ENCODE measurements around the gene PLEKHG5. TPM values are rescaled to one million over a fixed set of nuclear protein-coding genes. Genes with fewer than 3 reads are reported as not detected.
A peak's percentile ranks its signal among the peaks of the same experiment; 100 is the strongest.

Gene PLEKHG5
- total and polyA plus RNA-seq, 10 of the 15 experiments (the other 5 are each of a cell fraction or from before 2014, with no cell fraction given), result 0.04 to 1.1 (median 0.18) TPM; not detected in 1

- TF ChIP-seq JUND (IDR thresholded peaks at IDR 0.05; ENCODE audit: low read depth, low read length) (no peak), SUZ12 (IDR thresholded peaks at IDR 0.05; ENCODE audit: unreplicated experiment) (peak; percentile 30), CHD2 (IDR thresholded peaks at IDR 0.05; ENCODE audit: borderline replicate concordance, low read depth, low read length) (no peak), ZBTB11 (CRISPR knock-in tag; IDR thresholded peaks at IDR 0.05) (no peak), EZH2 (IDR thresholded peaks at IDR 0.05; ENCODE audit: borderline replicate concordance, control insufficient read depth, low read depth, low read length) (no peak), KAT2A (conservative IDR thresholded peaks at IDR 0.05; ENCODE audit: control insufficient read depth, low read depth, low read length) (no peak), ZNF687 (IDR thresholded peaks at IDR 0.05) (no peak), PRDM15 (CRISPR knock-in tag; IDR thresholded peaks at IDR 0.05) (no peak), BHLHE40 (IDR thresholded peaks at IDR 0.05; ENCODE audit: borderline replicate concordance in 1 of 2, low read depth in 2 of 2, low read length in 1 of 2) (peak in 1 of 2 experiments; percentile 48; a peak in 1 of 4 replicates), CHD1 (IDR thresholded peaks at IDR 0.05; ENCODE audit: low read depth, low read length) (no peak)
- Histone ChIP-seq H3K4me3 (no peak overlapping the region), H3K4me2 (ENCODE audit: control insufficient read depth, insufficient read depth) (peak overlapping the region; percentile 55), H3K4me1 (ENCODE audit: control insufficient read depth, insufficient read depth, low read length) (no peaks in the 10 kb centered on the region; the same call in 1 of the 2 replicates), H3K27ac (ENCODE audit: control insufficient read depth, insufficient read depth) (no peak overlapping the region), H2AFZ (ENCODE audit: control insufficient read depth, low read depth, low read length) (no peak overlapping the region), H3K79me2 (ENCODE audit: control insufficient read depth, insufficient read depth, low read length) (no peaks in the 10 kb centered on the region), H3K27me3 (replicated peaks in 1 of 2; ENCODE audit: control insufficient read depth in 2 of 2, insufficient read depth in 2 of 2, low read length in 1 of 2) (peaks cover 5 to 6% of the 10 kb centered on the region in 2 experiments; a peak in 3 of 4 replicates), H3K9me3 (replicated peaks; ENCODE audit: control insufficient read depth, insufficient read depth, low read length) (no peaks in the 10 kb centered on the region), H3K9ac (ENCODE audit: control insufficient read depth, insufficient read depth, low read length) (no peak overlapping the region), H3K36me3 (ENCODE audit: control insufficient read depth in 2 of 2, insufficient read depth in 2 of 2, low read length in 1 of 2) (no peaks in the 10 kb centered on the region), H4K20me1 (ENCODE audit: control insufficient read depth, insufficient read depth) (no peaks in the 10 kb centered on the region)
- BruUV-seq (replicated peaks), result no TSS peak
- POLR2A ChIA-PET, result no interaction called here
- ATAC-seq, result no peak
- peak; percentile 23 for FAIRE-seq
- no peak for DNase-seq (ENCODE audit: low read depth, low spot score)
- intact Hi-C loops (cut with micrococcal nuclease; ENCODE audit: unreplicated experiment), result no loop called here
- RAD21 ChIA-PET (ENCODE audit: unreplicated experiment), result no interaction called here
- WGBS (ENCODE audit: insufficient coverage, insufficient replicate concordance, low lambda C conversion rate, missing lambda C conversion rate), result 3% methylated on average over 58 of the region's 67 CpGs
- SMC1A ChIA-PET (ENCODE audit: uncharacterized antibody, unreplicated experiment), result no interaction called here
- CTCF ChIA-PET, result interaction anchor here (1.3 to 1.5 kb wide), 2 partner anchors 9 to 43 kb away, joined by 3 to 5 read pairs; no protein-coding TSS in a partner anchor
- in situ Hi-C loops (cut with MboI), result no loop called here
These were observed 44.2 kb downstream of the PLEKHG5 start for GRCh38 chr1:6447016-6447817.

Data from GM12878 (cell line).